Measurements from ENCODE around the gene SLA2. TPM values are rescaled to one million over a fixed set of nuclear protein-coding genes. Genes with fewer than 3 reads are reported as not detected.
"Not testable (repeated sequence)": the region's sequence is repeated elsewhere in the genome, so short reads cannot be mapped to it uniquely, and the experiment has no call there.

The SLA2 gene
- total RNA-seq, 4 donors from 2014 or later: 2.8 to 5.0 (median 3.6) TPM

GRCh38 chr20:36645353-36645752, 643 bp downstream of the SLA2 start:
- Histone ChIP-seq H3K27me3 (no peaks in the 10 kb centered on the region), H3K4me3 (peak overlapping the region; percentile 22 to 45 (median 32)), H3K36me3 (no peaks in the 10 kb centered on the region), H3K27ac (peak overlapping the region; percentile 60 to 81 (median 70)), H3K4me1 (peaks cover 0 to 11% (median 0%) of the 10 kb centered on the region in 4 donors), H3K9me3 (no peaks in the 10 kb centered on the region)
- DNase-seq: no peak
- TF ChIP-seq POLR2A (IDR thresholded peaks at IDR 0.05) (no peak), CTCF (IDR thresholded peaks at IDR 0.05) (no peak)

GRCh38 chr20:36644706-36645095, 1.3 kb downstream of the SLA2 start:
- H3K27me3 ChIP-seq: no peaks in the 10 kb centered on the region
- H3K9me3 ChIP-seq: no peaks in the 10 kb centered on the region
- H3K4me1 ChIP-seq: peaks cover 0 to 11% (median 0%) of the 10 kb centered on the region in 4 donors
- H3K4me3 ChIP-seq: peak overlapping the region; percentile 9 to 45 (median 32)
- no peaks in the 10 kb centered on the region for H3K36me3 ChIP-seq
- TF ChIP-seq CTCF (IDR thresholded peaks at IDR 0.05) (no peak), POLR2A (IDR thresholded peaks at IDR 0.05) (no peak)
- DNase-seq: no peak
- peak overlapping the region; percentile 60 to 81 (median 70) for H3K27ac ChIP-seq

- Histone ChIP-seq H3K4me3 (peak overlapping the region in 3 of 4 donors; percentile 13 to 29 (median 29)), H3K4me1 (peaks cover 0 to 11% (median 0%) of the 10 kb centered on the region in 4 donors)
- DNase-seq: peak in 2 of 3 donors; percentile 71 to 79
These were observed 1.8 kb downstream of the SLA2 start for GRCh38 chr20:36644032-36644705.

GRCh38 chr20:36642136-36642535, 3.9 kb downstream of the SLA2 start:
- Histone ChIP-seq H3K4me3 (no peak overlapping the region), H3K9me3 (no peaks in the 10 kb centered on the region), H3K4me1 (peaks cover 0 to 11% (median 0%) of the 10 kb centered on the region in 4 donors), H3K36me3 (no peaks in the 10 kb centered on the region), H3K27ac (no peak overlapping the region), H3K27me3 (no peaks in the 10 kb centered on the region)
- TF ChIP-seq CTCF (IDR thresholded peaks at IDR 0.05) (no peak), POLR2A (IDR thresholded peaks at IDR 0.05) (no peak)
- no peak for DNase-seq

More at GRCh38 chr20:36644032-36644705, 1.8 kb downstream of the SLA2 start:
- Histone ChIP-seq H3K36me3 (no peaks in the 10 kb centered on the region), H3K9me3 (no peaks in the 10 kb centered on the region), H3K27ac (peak overlapping the region in 3 of 4 donors; percentile 6 to 81 (median 70)), H3K27me3 (no peaks in the 10 kb centered on the region)
- TF ChIP-seq CTCF (IDR thresholded peaks at IDR 0.05) (no peak), POLR2A (IDR thresholded peaks at IDR 0.05) (no peak)

- DNase-seq: no peak
- Histone ChIP-seq H3K27me3 (no peaks in the 10 kb centered on the region), H3K27ac (no peak overlapping the region), H3K4me3 (no peak overlapping the region), H3K36me3 (no peaks in the 10 kb centered on the region), H3K9me3 (no peaks in the 10 kb centered on the region), H3K4me1 (peaks cover 0 to 11% (median 0%) of the 10 kb centered on the region in 4 donors)
- no peak for TF ChIP-seq POLR2A (IDR thresholded peaks at IDR 0.05)
- no peak for TF ChIP-seq CTCF (IDR thresholded peaks at IDR 0.05)
These were observed 4.5 kb downstream of the SLA2 start for GRCh38 chr20:36641506-36641843.

- not testable (repeated sequence) for H3K27ac ChIP-seq, H3K4me1 ChIP-seq, H3K9me3 ChIP-seq, H3K36me3 ChIP-seq, H3K4me3 ChIP-seq, DNase-seq, H3K27me3 ChIP-seq
These were observed 7.1 kb downstream of the SLA2 start for GRCh38 chr20:36638876-36639400.
